Measurements from ENCODE around the gene CLHC1.

Gene CLHC1

DNA sequence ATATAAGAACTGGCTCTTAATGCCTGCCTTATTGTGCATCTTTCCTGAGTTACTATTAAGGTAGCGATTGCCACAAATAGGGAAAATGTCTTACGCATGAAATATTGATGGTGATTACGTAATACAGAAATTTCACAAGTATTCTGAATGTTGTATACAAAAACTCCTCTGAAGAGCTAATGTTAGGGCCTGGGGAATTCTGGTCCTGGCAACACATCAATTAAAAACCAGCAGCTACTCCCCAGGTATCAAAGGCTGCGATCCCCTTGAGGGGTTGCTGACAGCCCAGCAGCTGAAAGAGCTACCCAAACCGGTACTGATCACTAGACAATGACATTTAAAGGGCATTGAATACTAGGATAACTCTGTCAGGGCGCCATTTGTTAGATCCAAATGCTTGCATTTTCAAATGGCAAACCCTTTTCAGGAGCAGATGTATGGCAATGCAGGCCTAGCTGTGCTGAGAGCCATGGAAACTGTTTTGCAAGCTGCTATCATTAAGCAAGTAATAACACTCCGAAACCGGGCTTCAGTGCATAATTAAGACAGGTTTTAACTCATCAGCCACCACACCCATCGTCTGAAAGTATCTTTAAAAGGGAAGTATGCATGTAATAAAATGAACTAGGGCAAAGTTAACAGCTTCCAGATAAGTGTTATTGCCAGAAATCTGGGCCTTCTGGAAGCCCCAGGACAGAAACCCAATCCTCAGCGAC lies 78.4 kb downstream of the CLHC1 start (continued):
- TF ChIP-seq, protein P1, sequence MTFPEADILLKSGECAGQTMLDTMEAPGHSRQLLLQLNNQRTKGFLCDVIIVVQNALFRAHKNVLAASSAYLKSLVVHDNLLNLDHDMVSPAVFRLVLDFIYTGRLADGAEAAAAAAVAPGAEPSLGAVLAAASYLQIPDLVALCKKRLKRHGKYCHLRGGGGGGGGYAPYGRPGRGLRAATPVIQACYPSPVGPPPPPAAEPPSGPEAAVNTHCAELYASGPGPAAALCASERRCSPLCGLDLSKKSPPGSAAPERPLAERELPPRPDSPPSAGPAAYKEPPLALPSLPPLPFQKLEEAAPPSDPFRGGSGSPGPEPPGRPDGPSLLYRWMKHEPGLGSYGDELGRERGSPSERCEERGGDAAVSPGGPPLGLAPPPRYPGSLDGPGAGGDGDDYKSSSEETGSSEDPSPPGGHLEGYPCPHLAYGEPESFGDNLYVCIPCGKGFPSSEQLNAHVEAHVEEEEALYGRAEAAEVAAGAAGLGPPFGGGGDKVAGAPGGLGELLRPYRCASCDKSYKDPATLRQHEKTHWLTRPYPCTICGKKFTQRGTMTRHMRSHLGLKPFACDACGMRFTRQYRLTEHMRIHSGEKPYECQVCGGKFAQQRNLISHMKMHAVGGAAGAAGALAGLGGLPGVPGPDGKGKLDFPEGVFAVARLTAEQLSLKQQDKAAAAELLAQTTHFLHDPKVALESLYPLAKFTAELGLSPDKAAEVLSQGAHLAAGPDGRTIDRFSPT (tag by site-specific recombination; IDR thresholded peaks at IDR 0.05): no peak
- no peak for TF ChIP-seq ZNF354C (tag by site-specific recombination; IDR thresholded peaks at IDR 0.05; ENCODE audit: borderline replicate concordance, low read depth)
- no peak for TF ChIP-seq PRDM2 (tag by site-specific recombination; IDR thresholded peaks at IDR 0.05; ENCODE audit: borderline replicate concordance)
- no peak for TF ChIP-seq SP3 (tag by site-specific recombination; IDR thresholded peaks at IDR 0.05)
- no peak for TF ChIP-seq ZNF639 (tag by site-specific recombination; IDR thresholded peaks at IDR 0.05)
- TF ChIP-seq TRIM28 (IDR thresholded peaks at IDR 0.05; ENCODE audit: borderline replicate concordance, low read length): no peak
- no peak for TF ChIP-seq BCL6B (tag by site-specific recombination; IDR thresholded peaks at IDR 0.05)
- no peak for TF ChIP-seq ZNF548 (tag by site-specific recombination; IDR thresholded peaks at IDR 0.05)
- TF ChIP-seq ZNF555 (tag by site-specific recombination; conservative IDR thresholded peaks at IDR 0.05): no peak
- no peak for TF ChIP-seq ZNF121 (tag by site-specific recombination; IDR thresholded peaks at IDR 0.05)
- TF ChIP-seq ZNF660 (tag by site-specific recombination; IDR thresholded peaks at IDR 0.05): no peak
- no peak for TF ChIP-seq SETDB1 (IDR thresholded peaks at IDR 0.05; ENCODE audit: insufficient read length, low read length)

- no peak overlapping the region for H3K27ac ChIP-seq (ENCODE audit: extremely low read depth, low read depth, low read length)
- H3K9me3 ChIP-seq (ENCODE audit: control insufficient read depth, insufficient read depth, low read depth, low read length): no peaks in the 10 kb centered on the region
- TF ChIP-seq SCRT1 (tag by site-specific recombination; IDR thresholded peaks at IDR 0.05; ENCODE audit: borderline replicate concordance): no peak
- no peak for TF ChIP-seq ZNF223 (tag by site-specific recombination; IDR thresholded peaks at IDR 0.05)
- no peak for TF ChIP-seq ZNF311 (tag by site-specific recombination; IDR thresholded peaks at IDR 0.05; ENCODE audit: borderline replicate concordance)
- peaks cover 4% of the 10 kb centered on the region; the same call in 1 of the 2 replicates for H3K4me1 ChIP-seq (ENCODE audit: control insufficient read depth, insufficient read depth, low read length)
- no peaks in the 10 kb centered on the region for H3K36me3 ChIP-seq (ENCODE audit: control insufficient read depth in 2 of 2, insufficient read depth in 1 of 2, low read length in 2 of 2)
- H3K4me3 ChIP-seq (ENCODE audit: low read depth, low read length): no peak overlapping the region
- CTCF ChIA-PET: interaction anchor here (0.8 to 1.4 kb wide), 2 partner anchors 13 to 15 kb away, joined by 3 to 6 read pairs; no protein-coding TSS in a partner anchor
- POLR2A ChIA-PET: interaction anchor here (1.3 kb wide), 1 partner anchor 102 kb away, joined by 3 read pairs; the partner anchor contains the start of gene RTN4
These were observed 79.3 kb downstream of the CLHC1 start for GRCh38 chr2:55152475-55153412.

All from HEK293 (cell line).